OCI-LY3 (cell line): ENCODE data around the gene ZNF691.
"Not testable (repeated sequence)": the region's sequence is repeated elsewhere in the genome, so short reads cannot be mapped to it uniquely, and the experiment has no call there.

Experiments
- H2AFZ ChIP-seq: fragments of 200-600, 300-600 bp; shearing (Covaris generic); 2 replicates; pipeline ENCODE4 v1.6.0; 2014; ENCODE audit warnings: antibody characterized with exemption, low read depth, low read length
- H3K27ac ChIP-seq: fragments of 200-600, 300-600 bp; sonication (generic); 2 replicates; pipeline ENCODE4 v1.5.1; 2014; ENCODE audit warnings: mild to moderate bottlenecking, low read length, moderate library complexity, mixed read lengths
- H3K27me3 ChIP-seq: fragments of 200-600, 300-600 bp; sonication (generic); 2 replicates; pipeline ENCODE4 v1.6.1; 2014; ENCODE audit warnings: low read depth, low read length, mixed read lengths
- H3K36me3 ChIP-seq: fragments of 200-600, 300-600 bp; sonication (generic); replicated peaks from 2 replicates; pipeline ENCODE3; 2014; ENCODE audit warnings: low read depth, low read length, mixed read lengths
- H3K4me1 ChIP-seq: fragments of 300-600, 200-600 bp; sonication (generic); 2 replicates; pipeline ENCODE4 v1.6.1; 2014; ENCODE audit warnings: low read length, mixed read lengths
- H3K4me2 ChIP-seq: fragments of 200-600, 300-600 bp; sonication (generic); 2 replicates; pipeline ENCODE4 v1.6.1; 2014; ENCODE audit warnings: low read length, mixed read lengths
- H3K4me3 ChIP-seq: fragments of 300-600, 200-600 bp; sonication (generic); 2 replicates; pipeline ENCODE4 v1.5.1; 2014; ENCODE audit warnings: antibody characterized with exemption, mild to moderate bottlenecking, low read length, moderate library complexity
- H3K79me2 ChIP-seq: fragments of 300-600, 200-600 bp; shearing (Covaris generic); 2 replicates; pipeline ENCODE4 v1.6.1; 2014; ENCODE audit warnings: mild to moderate bottlenecking, low read length, mixed read lengths
- H3K9ac ChIP-seq: fragments of 300-600, 200-600 bp; shearing (Covaris generic); 2 replicates; pipeline ENCODE4 v1.6.0; 2014; ENCODE audit warnings: mild to moderate bottlenecking, low read length, moderate library complexity
- H3K9me3 ChIP-seq: fragments of 200-600, 300-600 bp; shearing (Covaris generic); 2 replicates; pipeline ENCODE4 v1.6.1; 2014; ENCODE audit warnings: low read length, mixed read lengths; ENCODE audit not compliant: insufficient read depth
- H4K20me1 ChIP-seq: fragments of 200-600, 300-600 bp; sonication (generic); 2 replicates; pipeline ENCODE4 v1.6.1; 2016; ENCODE audit warnings: low read length, mixed read lengths; ENCODE audit not compliant: insufficient read depth
- EZH2phosphoT487 ChIP-seq: fragments of 200-600 bp; shearing (Covaris generic); IDR thresholded peaks from 2 replicates; pipeline ENCODE4 v1.6.1; 2018; ENCODE audit warnings: antibody characterized with exemption, mixed run types, low read depth
- TF ChIP-seq, protein P1 (sequence below): fragments of 200-600, 300-600 bp; sonication (generic); IDR thresholded peaks from 2 replicates; pipeline ENCODE4 v1.5.1; 2014; ENCODE audit warnings: antibody characterized with exemption, low read length, low read depth

ZNF691 gene

DNA sequence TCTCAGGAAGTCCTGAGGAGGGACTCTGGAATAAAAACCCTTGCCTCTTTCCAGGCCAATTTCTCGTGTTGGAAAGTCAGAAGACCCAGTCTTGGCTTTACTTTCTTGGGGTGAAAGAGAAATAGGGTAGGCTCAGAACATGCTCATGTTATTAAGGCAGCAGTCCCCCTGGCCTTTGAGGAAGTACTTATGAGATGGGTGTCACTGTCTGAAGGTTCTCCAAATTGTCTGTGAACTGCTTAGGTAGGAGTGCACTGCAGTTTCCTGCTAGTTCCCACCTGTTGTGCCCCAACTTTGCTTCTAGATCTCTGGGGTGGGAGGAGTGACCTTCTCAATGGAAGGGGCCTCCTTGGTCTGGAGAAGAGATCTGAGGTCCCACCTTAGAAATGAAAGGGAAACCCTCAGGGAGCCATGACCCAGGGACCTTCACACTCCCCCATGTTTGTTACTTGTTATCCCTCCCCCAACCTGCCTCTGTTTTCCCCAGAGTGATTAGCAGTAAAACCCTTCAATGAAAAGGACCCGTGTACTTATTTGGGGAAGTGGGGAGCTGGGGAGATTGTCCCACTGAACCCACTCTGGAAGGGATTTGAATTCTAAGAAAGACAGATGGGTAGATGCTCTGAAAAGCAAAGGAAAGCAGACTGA lies 5.7 kb downstream of the ZNF691 start:
- no peak overlapping the region for H3K27ac ChIP-seq
- H3K4me2 ChIP-seq: no peak overlapping the region
- H3K9ac ChIP-seq: no peak overlapping the region
- H3K27me3 ChIP-seq: no peaks in the 10 kb centered on the region
- H2AFZ ChIP-seq: no peak overlapping the region
- H3K4me3 ChIP-seq: no peak overlapping the region
- peaks cover 15% of the 10 kb centered on the region for H3K79me2 ChIP-seq
- no peak for TF ChIP-seq EZH2phosphoT487
- TF ChIP-seq, protein P1, sequence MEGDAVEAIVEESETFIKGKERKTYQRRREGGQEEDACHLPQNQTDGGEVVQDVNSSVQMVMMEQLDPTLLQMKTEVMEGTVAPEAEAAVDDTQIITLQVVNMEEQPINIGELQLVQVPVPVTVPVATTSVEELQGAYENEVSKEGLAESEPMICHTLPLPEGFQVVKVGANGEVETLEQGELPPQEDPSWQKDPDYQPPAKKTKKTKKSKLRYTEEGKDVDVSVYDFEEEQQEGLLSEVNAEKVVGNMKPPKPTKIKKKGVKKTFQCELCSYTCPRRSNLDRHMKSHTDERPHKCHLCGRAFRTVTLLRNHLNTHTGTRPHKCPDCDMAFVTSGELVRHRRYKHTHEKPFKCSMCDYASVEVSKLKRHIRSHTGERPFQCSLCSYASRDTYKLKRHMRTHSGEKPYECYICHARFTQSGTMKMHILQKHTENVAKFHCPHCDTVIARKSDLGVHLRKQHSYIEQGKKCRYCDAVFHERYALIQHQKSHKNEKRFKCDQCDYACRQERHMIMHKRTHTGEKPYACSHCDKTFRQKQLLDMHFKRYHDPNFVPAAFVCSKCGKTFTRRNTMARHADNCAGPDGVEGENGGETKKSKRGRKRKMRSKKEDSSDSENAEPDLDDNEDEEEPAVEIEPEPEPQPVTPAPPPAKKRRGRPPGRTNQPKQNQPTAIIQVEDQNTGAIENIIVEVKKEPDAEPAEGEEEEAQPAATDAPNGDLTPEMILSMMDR: no peak
- H3K9me3 ChIP-seq: no peaks in the 10 kb centered on the region
- peaks cover 21% of the 10 kb centered on the region for H3K4me1 ChIP-seq
- H3K36me3 ChIP-seq: peaks cover 15% of the 10 kb centered on the region
- H4K20me1 ChIP-seq: no peaks in the 10 kb centered on the region

DNA sequence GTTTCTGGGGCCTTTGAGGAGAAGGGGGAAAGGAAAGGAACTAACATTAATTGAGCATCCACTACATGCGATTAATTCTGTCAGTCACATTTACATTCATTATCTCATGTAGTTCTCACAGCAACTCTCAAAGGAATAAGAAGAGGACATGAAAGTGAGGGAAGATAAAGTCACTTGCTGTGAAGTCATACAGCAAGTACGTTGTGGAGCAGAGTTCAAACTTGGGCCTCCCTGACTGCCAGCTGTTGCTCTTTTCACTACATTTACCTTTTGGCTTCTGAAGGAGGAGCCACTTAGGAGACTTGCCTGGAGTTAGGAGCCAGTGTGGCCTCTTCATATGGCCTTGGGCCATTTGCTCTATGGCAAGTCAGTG lies 6.2 kb downstream of the ZNF691 start:
- Histone ChIP-seq H3K79me2 (peaks cover 10% of the 10 kb centered on the region), H3K9me3 (no peaks in the 10 kb centered on the region), H3K36me3 (peaks cover 15% of the 10 kb centered on the region), H3K27ac (no peak overlapping the region), H2AFZ (no peak overlapping the region), H4K20me1 (no peaks in the 10 kb centered on the region), H3K4me1 (peaks cover 17% of the 10 kb centered on the region), H3K27me3 (no peaks in the 10 kb centered on the region), H3K4me2 (no peak overlapping the region), H3K9ac (no peak overlapping the region), H3K4me3 (no peak overlapping the region)
- TF ChIP-seq, protein P1: no peak
- no peak for TF ChIP-seq EZH2phosphoT487

DNA sequence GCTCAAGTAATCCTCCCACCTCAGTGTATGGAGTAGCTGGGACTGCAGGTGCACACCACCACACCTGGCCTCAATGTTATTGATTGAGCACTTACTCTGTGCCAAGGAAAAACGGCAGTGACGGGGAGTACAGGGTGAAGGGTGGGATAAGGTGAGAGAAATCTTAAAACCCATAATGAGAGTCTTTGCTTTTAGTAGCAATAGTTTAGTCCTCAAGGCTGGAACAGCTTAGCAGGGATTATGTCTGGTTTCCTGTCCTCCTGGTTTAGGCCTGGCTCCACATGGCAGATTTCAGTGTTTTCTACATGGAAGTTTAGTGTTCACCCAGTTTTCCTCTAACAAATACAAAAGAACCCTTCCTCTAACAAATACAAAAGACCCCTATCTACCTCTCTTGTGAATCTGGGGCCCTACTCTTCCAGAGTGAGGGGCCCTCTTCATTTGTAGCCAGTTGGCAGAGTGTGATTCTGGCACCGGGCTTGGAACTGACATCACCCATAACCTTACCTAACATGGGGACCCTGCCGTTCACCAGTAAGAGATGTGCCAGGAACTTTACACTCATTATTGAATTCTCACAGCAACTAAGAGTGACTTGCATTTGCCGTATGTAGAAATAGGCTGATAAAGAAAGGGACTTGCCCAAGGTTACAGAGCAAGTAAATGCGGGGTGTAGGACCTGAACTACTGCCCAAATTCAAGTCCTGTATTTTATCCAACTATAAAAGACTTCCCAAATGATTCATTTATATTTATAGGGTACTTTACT lies 6.9 kb downstream of the ZNF691 start:
- TF ChIP-seq, protein P1: no peak
- no peak for TF ChIP-seq EZH2phosphoT487
- H3K4me2 ChIP-seq: no peak overlapping the region
- H4K20me1 ChIP-seq: no peaks in the 10 kb centered on the region
- H3K9me3 ChIP-seq: no peaks in the 10 kb centered on the region
- H3K27ac ChIP-seq: no peak overlapping the region
- H3K36me3 ChIP-seq: peaks cover 15% of the 10 kb centered on the region
- H3K27me3 ChIP-seq: no peaks in the 10 kb centered on the region
- peaks cover 3% of the 10 kb centered on the region; the same call in 1 of the 2 replicates for H3K79me2 ChIP-seq
- H3K4me3 ChIP-seq: no peak overlapping the region
- peaks cover 10% of the 10 kb centered on the region for H3K4me1 ChIP-seq
- no peak overlapping the region for H2AFZ ChIP-seq
- H3K9ac ChIP-seq: no peak overlapping the region

DNA sequence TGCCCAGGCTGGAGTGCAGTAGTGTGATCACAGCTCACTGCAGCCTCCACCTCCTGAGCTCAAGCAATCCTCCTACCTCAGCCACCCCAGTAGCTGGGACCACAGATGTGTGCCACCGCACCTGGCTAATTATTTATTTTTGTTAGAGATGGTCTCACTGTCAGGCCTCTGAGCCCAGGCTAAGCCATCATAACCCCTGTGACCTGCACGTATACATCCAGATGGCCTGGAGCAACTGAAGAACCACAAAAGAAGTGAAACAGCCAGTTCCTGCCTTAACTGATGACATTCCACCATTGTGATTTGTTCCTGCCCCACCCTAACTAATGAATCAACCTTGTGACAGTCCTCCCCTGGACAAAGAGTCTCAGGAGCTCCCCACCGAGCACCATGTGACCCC lies 10.1 kb downstream of the ZNF691 start:
- not testable (repeated sequence) for H3K4me1 ChIP-seq, H3K9me3 ChIP-seq, H4K20me1 ChIP-seq, H3K4me3 ChIP-seq, H3K27ac ChIP-seq, H2AFZ ChIP-seq, H3K9ac ChIP-seq, H3K27me3 ChIP-seq, H3K36me3 ChIP-seq, H3K4me2 ChIP-seq, H3K79me2 ChIP-seq

DNA sequence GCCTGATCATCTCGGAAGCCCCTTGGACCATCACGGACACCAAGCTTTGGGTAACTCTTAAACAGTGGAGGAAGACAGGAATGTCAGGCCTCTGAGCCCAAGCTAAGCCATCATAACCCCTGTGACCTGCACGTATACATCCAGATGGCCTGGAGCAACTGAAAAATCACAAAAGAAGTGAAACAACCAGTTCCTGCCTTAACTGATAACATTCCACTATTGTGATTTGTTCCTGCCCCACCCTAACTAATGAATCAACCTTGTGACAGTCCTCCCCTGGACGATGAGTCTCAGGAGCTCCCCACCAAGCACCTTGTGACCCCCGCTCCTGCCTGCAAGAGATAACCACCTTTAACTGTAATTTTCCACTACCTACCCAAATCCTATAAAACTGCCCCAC lies 13.0 kb downstream of the ZNF691 start:
- H3K27me3 ChIP-seq, H3K36me3 ChIP-seq, H3K9ac ChIP-seq, H3K79me2 ChIP-seq, H4K20me1 ChIP-seq, H3K9me3 ChIP-seq, H3K4me3 ChIP-seq, H3K4me1 ChIP-seq, H3K4me2 ChIP-seq, H3K27ac ChIP-seq, H2AFZ ChIP-seq: not testable (repeated sequence)
